ENCODE data around the gene PHLDB1.

The PHLDB1 gene

DNA sequence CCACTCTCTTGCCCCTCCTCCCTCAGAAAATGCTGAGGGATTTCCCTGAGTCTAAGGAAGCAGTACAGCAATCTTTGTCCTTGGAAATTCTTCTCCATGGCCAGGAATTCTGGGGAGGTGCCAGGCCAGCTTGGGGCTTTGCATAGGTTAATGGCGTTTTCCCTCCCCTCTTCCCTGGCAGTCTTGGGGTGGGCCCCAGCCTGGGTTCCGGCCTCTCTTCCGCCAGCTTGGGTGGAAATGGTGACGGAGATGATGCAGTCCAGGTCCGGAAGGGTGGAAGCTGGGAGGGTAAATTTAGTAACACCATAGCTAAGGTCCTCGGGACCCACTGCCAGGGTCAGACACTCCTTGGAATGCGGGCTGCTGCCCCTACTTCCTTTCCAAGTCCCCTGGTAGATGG lies 5.0 kb downstream of the PHLDB1 start:
- Mint-ChIP-seq H3K9me3 (no peaks in the 10 kb centered on the region), H3K4me1 (peaks cover 29% of the 10 kb centered on the region), H3K36me3 (peaks cover 12% of the 10 kb centered on the region), H3K4me3 (no peak overlapping the region), H3K27me3 (peaks cover 44% of the 10 kb centered on the region), H3K27ac (no peak overlapping the region)
- ATAC-seq, result no peak

- no peak for ATAC-seq
Observed at GRCh38 chr11:118614511-118614910, 7.1 kb downstream of the PHLDB1 start.

GRCh38 chr11:118615282-118615975 lies 8.0 kb downstream of the PHLDB1 start:
- peaks cover 9% of the 10 kb centered on the region for H3K4me1 Mint-ChIP-seq

More at GRCh38 chr11:118614511-118614910, 7.1 kb downstream of the PHLDB1 start:
- Mint-ChIP-seq H3K9me3 (no peaks in the 10 kb centered on the region), H3K4me1 (peaks cover 18% of the 10 kb centered on the region), H3K27me3 (peaks cover 51% of the 10 kb centered on the region), H3K36me3 (peaks cover 17% of the 10 kb centered on the region), H3K27ac (no peak overlapping the region), H3K4me3 (no peak overlapping the region)

GRCh38 chr11:118615976-118616371 lies 8.6 kb downstream of the PHLDB1 start:
- ATAC-seq, result no peak
- Mint-ChIP-seq H3K27me3 (peaks cover 58% of the 10 kb centered on the region), H3K4me1 (peaks cover 12% of the 10 kb centered on the region), H3K36me3 (peaks cover 17% of the 10 kb centered on the region), H3K9me3 (no peaks in the 10 kb centered on the region), H3K27ac (no peak overlapping the region), H3K4me3 (no peak overlapping the region)

More at GRCh38 chr11:118615282-118615975, 8.0 kb downstream of the PHLDB1 start:
- no peak for ATAC-seq
- Mint-ChIP-seq H3K27me3 (peaks cover 52% of the 10 kb centered on the region), H3K9me3 (no peaks in the 10 kb centered on the region), H3K27ac (no peak overlapping the region), H3K36me3 (peaks cover 17% of the 10 kb centered on the region), H3K4me3 (no peak overlapping the region)

GRCh38 chr11:118618115-118618990 lies 10.9 kb downstream of the PHLDB1 start:
- H3K4me3 Mint-ChIP-seq, result no peak overlapping the region
- peaks cover 76% of the 10 kb centered on the region for H3K27me3 Mint-ChIP-seq

GRCh38 chr11:118618991-118619375 lies 11.6 kb downstream of the PHLDB1 start:
- no peak overlapping the region for H3K27ac Mint-ChIP-seq
- H3K27me3 Mint-ChIP-seq, result peaks cover 76% of the 10 kb centered on the region
- no peaks in the 10 kb centered on the region for H3K9me3 Mint-ChIP-seq
- ATAC-seq, result no peak
- H3K4me3 Mint-ChIP-seq, result no peak overlapping the region
- H3K4me1 Mint-ChIP-seq, result peaks cover 9% of the 10 kb centered on the region
- peaks cover 17% of the 10 kb centered on the region for H3K36me3 Mint-ChIP-seq

More at GRCh38 chr11:118618115-118618990, 10.9 kb downstream of the PHLDB1 start:
- no peak for ATAC-seq
- Mint-ChIP-seq H3K27ac (no peak overlapping the region), H3K9me3 (no peaks in the 10 kb centered on the region), H3K4me1 (peaks cover 9% of the 10 kb centered on the region), H3K36me3 (peaks cover 17% of the 10 kb centered on the region)

DNA sequence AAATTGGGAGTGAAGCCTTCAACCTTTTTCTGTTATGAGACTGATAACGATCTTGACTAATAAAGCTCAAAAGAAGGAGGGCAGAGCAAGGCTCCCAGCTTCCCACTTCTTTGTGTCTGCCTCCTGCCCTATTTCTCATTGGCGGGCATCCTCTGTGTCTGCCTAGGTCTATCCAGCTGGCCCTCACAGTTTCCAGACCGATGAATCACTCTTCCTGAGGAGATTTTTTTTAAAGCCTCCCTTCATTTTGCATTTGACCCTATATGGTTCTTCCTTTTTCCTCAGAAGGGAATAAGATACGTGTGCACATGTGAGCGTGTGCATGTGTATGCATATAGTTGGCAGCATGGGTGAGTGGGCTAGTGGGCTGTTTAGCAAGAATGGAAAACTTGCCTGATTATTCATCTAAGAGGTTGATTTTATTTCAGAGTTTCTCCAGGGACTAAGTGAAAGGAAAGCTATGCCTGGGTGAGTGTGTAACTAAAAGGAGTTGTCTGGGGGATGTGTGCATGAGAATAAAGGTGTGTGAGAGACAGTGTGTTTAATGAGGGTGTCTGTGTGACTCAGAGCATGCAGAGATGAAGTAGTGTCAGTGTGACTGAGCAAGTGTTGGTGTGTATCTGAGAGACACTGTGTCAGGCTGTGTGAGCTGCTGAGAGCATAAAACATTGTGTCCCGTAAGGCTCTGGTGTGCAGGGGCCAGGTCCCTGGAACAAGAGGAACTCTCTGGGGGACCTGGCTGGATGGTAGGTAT lies 12.2 kb downstream of the PHLDB1 start:
- peaks cover 17% of the 10 kb centered on the region for H3K36me3 Mint-ChIP-seq
- peaks cover 9% of the 10 kb centered on the region for H3K4me1 Mint-ChIP-seq
- peaks cover 73% of the 10 kb centered on the region for H3K27me3 Mint-ChIP-seq
- no peaks in the 10 kb centered on the region for H3K9me3 Mint-ChIP-seq
- ATAC-seq, result no peak
- H3K27ac Mint-ChIP-seq, result no peak overlapping the region
- no peak overlapping the region for H3K4me3 Mint-ChIP-seq

GRCh38 chr11:118620529-118621070 lies 13.2 kb downstream of the PHLDB1 start:
- Mint-ChIP-seq H3K27me3 (peaks cover 64% of the 10 kb centered on the region), H3K27ac (no peak overlapping the region), H3K4me3 (peak overlapping the region; percentile 72), H3K36me3 (peaks cover 12% of the 10 kb centered on the region), H3K4me1 (peaks cover 9% of the 10 kb centered on the region), H3K9me3 (no peaks in the 10 kb centered on the region)
- no peak for ATAC-seq

- H3K4me3 Mint-ChIP-seq, result peak overlapping the region; percentile 72
- peaks cover 57% of the 10 kb centered on the region for H3K27me3 Mint-ChIP-seq
- peaks cover 9% of the 10 kb centered on the region for H3K4me1 Mint-ChIP-seq
- no peak overlapping the region for H3K27ac Mint-ChIP-seq
- peak; percentile 52 for ATAC-seq
- H3K36me3 Mint-ChIP-seq, result peaks cover 9% of the 10 kb centered on the region
- H3K9me3 Mint-ChIP-seq, result no peaks in the 10 kb centered on the region
Observed at GRCh38 chr11:118621071-118621783, 13.8 kb downstream of the PHLDB1 start.

DNA sequence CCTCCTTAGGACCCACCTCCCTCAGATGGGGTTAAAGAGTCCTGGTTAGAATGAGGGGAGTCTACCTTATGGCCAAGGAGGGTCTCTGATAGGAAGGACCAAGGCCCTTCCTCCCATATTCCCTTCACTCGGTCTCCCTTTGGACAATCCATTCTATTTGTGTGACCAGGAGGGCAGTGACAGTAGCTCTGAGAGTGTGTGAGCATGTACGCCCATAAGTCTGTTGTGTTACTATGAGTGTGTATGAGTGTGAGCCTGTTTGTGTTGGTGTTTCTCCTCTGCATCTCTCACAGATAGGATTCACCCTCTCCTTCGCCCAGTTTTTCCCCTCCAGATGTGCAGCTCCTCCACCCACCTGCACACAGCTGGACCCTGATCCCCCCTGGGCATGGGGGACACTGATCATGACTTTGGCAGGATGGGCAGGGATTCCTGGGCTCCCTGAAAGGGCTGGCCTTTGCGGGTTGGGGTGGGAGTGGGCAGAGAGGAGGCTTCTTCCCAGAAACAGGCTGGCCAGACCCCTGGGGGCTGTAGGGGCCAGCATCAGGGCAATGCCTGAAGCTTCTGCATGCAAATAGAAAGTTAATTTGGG lies 14.5 kb downstream of the PHLDB1 start:
- no peak overlapping the region for H3K27ac Mint-ChIP-seq
- H3K4me3 Mint-ChIP-seq, result no peak overlapping the region

GRCh38 chr11:118622376-118623268 lies 15.2 kb downstream of the PHLDB1 start:
- Mint-ChIP-seq H3K4me3 (no peak overlapping the region), H3K36me3 (peaks cover 6% of the 10 kb centered on the region), H3K27me3 (peaks cover 56% of the 10 kb centered on the region), H3K27ac (no peak overlapping the region), H3K4me1 (peaks cover 9% of the 10 kb centered on the region), H3K9me3 (no peaks in the 10 kb centered on the region)
- ATAC-seq, result no peak

More for the DNA sequence above, 14.5 kb downstream of the PHLDB1 start:
- no peaks in the 10 kb centered on the region for H3K9me3 Mint-ChIP-seq
- peaks cover 6% of the 10 kb centered on the region for H3K36me3 Mint-ChIP-seq
- H3K4me1 Mint-ChIP-seq, result peaks cover 9% of the 10 kb centered on the region
- H3K27me3 Mint-ChIP-seq, result peaks cover 56% of the 10 kb centered on the region
- ATAC-seq, result no peak

GRCh38 chr11:118623269-118623655 lies 15.8 kb downstream of the PHLDB1 start:
- Mint-ChIP-seq H3K27me3 (peaks cover 52% of the 10 kb centered on the region), H3K36me3 (peaks cover 3% of the 10 kb centered on the region), H3K9me3 (no peaks in the 10 kb centered on the region), H3K4me3 (no peak overlapping the region), H3K27ac (no peak overlapping the region), H3K4me1 (peaks cover 9% of the 10 kb centered on the region)
- no peak for ATAC-seq

DNA sequence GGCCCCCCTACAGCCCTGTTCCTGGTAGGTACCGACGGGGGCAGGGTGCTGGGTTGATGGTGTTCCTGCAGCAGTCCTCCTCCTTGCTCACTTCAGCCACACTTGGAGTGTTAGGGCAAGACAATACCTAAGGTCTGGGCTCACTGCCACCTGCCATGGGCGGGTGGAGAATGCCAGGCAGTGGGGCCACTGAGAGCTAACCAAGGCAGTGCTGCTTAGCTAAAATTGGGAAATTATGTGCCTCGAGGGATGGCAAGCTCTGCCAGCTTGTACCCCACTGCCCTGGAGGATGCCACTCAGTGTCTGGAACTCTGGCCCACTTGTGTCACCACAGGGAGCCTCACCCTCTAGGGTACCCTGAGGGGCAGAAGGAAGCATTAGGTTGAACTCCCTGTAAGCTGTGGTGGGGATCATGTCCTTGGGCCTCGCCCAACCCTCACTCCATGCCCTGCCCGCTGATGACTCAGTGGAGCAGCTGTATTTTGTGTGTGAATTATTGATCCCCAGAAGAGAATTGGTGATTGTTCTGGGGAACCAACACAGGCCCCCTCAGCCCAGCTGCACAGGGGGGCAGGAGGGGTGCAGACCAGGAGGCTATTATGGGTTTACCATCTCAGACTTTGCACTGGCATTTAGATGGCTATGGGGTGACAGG lies 17.7 kb downstream of the PHLDB1 start:
- H3K4me3 Mint-ChIP-seq, result no peak overlapping the region
- peaks cover 35% of the 10 kb centered on the region for H3K27me3 Mint-ChIP-seq
- no peak overlapping the region for H3K27ac Mint-ChIP-seq
- no peaks in the 10 kb centered on the region for H3K9me3 Mint-ChIP-seq
- no peaks in the 10 kb centered on the region for H3K36me3 Mint-ChIP-seq
- H3K4me1 Mint-ChIP-seq, result peaks cover 9% of the 10 kb centered on the region
- no peak for ATAC-seq
